Bone marrow (tissue), 2 donors: Measurements from ENCODE around the gene SORL1.
"Not testable (repeated sequence)": the region's sequence is repeated elsewhere in the genome, so short reads cannot be mapped to it uniquely, and the experiment has no call there.

ENCODE experiments used
- DNase-seq, 2 donors: peaks; one replicate each; lab custom pipeline; 2025; lab: John Stamatoyannopoulos, UW

SORL1 gene, protein sequence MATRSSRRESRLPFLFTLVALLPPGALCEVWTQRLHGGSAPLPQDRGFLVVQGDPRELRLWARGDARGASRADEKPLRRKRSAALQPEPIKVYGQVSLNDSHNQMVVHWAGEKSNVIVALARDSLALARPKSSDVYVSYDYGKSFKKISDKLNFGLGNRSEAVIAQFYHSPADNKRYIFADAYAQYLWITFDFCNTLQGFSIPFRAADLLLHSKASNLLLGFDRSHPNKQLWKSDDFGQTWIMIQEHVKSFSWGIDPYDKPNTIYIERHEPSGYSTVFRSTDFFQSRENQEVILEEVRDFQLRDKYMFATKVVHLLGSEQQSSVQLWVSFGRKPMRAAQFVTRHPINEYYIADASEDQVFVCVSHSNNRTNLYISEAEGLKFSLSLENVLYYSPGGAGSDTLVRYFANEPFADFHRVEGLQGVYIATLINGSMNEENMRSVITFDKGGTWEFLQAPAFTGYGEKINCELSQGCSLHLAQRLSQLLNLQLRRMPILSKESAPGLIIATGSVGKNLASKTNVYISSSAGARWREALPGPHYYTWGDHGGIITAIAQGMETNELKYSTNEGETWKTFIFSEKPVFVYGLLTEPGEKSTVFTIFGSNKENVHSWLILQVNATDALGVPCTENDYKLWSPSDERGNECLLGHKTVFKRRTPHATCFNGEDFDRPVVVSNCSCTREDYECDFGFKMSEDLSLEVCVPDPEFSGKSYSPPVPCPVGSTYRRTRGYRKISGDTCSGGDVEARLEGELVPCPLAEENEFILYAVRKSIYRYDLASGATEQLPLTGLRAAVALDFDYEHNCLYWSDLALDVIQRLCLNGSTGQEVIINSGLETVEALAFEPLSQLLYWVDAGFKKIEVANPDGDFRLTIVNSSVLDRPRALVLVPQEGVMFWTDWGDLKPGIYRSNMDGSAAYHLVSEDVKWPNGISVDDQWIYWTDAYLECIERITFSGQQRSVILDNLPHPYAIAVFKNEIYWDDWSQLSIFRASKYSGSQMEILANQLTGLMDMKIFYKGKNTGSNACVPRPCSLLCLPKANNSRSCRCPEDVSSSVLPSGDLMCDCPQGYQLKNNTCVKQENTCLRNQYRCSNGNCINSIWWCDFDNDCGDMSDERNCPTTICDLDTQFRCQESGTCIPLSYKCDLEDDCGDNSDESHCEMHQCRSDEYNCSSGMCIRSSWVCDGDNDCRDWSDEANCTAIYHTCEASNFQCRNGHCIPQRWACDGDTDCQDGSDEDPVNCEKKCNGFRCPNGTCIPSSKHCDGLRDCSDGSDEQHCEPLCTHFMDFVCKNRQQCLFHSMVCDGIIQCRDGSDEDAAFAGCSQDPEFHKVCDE (N-terminal part only)

DNA sequence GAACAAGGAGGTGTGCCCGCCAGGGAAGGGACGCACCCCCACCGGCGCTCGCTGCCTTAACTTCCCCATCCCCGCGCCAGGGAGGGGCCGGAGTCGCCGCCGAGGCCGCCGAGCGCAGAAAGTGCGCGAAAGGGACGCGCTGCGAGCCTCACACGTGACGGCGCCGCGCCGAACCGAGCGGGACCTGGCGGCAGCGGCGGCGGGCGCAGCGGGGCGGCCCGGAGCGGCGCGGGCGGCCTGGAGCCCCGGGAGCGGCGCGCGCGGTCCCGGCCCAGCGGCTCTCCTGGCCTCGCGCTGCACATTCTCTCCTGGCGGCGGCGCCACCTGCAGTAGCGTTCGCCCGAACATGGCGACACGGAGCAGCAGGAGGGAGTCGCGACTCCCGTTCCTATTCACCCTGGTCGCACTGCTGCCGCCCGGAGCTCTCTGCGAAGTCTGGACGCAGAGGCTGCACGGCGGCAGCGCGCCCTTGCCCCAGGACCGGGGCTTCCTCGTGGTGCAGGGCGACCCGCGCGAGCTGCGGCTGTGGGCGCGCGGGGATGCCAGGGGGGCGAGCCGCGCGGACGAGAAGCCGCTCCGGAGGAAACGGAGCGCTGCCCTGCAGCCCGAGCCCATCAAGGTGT is at the start of gene SORL1:
Gene SORL1, plus strand, starts transcription at position 329 of the 623 bp plus-strand sequence. Its CDS starts 18 bp downstream, at position 347.
- DNase-seq = peak; percentile 24 to 53

DNA sequence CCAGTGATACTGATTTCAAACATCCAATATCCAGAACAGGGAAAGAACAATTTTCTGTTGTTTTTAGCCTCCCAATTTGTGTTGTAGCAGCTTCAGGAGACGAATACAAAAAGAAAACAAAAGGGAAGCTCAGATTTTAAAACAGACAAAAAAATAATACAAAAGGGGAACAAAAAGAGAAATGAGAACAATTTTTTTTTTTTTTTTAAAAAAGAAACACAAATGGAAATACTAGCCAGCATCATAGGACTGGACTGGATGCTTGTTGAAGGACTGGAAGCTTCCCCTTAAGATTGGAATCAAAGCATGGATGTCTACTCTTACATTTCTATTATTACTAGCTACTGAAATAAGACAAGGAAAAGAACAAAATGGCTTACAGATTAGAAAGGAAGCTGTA is 46.5 kb upstream of the SORL1 start:
- DNase-seq = peak in 1 of 2 donors; percentile 52

DNA sequence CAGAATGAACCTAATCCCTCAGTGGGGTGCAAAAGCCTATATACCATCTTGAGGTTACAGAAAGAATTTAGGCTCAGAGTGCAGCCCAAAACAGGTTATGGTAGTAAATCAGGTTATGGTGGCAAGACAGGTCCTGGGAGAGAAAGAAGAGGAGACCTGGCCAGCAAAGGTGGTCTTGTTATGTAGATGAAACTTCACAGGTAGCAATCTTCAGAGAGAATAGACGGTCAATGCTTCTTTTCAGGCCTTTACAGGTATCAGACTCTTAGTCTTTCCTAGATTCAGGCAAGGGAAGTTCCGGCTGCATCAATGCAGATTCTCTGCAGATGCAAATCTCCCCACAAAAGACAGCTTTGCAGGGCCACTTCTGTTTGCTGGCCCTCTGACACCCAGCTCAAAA is 45.8 kb upstream of the SORL1 start:
- DNase-seq = no peak

GRCh38 chr11:121408830-121409229 is 43.3 kb upstream of the SORL1 start:
- no peak for DNase-seq

GRCh38 chr11:121410041-121410440 is 42.1 kb upstream of the SORL1 start:
- DNase-seq = not testable (repeated sequence)

DNA sequence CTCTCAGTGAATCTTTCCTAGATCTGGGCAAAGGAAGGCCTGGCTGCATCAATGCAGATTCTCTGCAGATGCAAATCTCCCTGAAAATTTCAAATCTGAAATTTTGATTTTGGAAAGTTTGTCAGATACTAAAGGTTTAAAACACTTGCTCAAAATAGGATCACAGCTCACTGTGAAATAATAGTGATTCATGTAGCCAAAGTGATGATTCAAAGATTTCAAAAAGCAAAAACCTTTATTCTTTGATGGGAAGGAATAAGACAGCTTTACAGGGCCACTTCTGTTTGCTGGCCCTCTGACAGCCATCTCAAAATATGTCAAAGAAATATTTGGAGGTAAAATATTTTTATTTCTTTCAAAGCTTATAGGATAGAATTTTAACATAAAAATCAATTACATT is 40.8 kb upstream of the SORL1 start:
- DNase-seq = not testable (repeated sequence)

GRCh38 chr11:121412000-121412587 is 40.0 kb upstream of the SORL1 start:
- no peak for DNase-seq

DNA sequence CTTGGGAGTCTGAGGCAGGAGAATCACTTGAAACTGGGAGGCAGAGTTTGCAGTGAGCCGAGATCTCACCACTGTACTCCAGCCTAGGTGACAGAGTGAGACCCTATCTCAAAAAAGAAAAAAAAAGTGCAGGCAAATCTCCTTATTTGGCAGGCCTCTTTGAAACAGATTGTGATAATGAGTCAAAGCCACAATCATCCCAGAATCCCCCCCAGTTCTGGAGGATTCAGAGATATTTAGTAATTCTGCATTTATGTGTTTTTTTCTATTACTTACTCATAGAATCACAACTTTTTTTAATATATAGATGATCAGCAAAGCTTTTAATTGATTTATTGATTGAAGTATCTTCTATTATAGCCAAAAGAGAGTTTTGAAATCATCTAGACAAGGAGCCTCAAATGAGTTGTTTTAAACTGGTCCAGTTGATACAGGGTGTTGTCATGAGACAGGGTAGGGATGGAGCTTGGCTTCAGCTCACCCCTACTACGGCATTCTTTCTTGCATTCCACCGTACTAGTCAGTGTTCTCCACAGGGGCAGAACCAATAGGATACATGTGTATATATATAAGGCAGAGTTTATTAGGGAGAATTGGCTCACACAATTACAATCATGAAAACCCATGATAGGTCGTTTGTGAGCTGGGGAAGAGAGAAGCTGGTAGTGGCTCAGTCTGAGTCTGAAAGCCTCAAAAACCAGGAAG is 39.3 kb upstream of the SORL1 start:
- no peak for DNase-seq

- DNase-seq = no peak
These were observed 37.8 kb upstream of the SORL1 start for GRCh38 chr11:121414141-121414913.

DNA sequence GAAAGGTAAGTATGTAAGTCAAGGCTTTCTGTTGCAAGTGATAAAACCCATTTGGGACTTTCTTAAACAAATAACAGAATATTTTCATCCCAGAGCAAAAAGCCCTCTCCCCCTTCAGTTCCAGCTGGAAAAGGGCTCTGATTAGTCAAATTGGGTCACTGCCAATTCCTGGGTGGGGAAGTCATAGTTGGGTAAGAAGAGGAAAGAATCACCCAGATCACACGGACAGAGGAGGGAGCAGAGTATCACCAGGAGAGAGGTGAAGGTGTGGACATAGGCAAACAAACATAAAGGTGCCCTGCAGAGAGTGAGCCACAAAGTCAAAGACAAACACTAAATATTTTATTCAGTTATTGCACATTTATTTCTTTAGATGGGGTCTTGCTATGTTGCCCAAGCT is 36.3 kb upstream of the SORL1 start:
- DNase-seq = no peak

DNA sequence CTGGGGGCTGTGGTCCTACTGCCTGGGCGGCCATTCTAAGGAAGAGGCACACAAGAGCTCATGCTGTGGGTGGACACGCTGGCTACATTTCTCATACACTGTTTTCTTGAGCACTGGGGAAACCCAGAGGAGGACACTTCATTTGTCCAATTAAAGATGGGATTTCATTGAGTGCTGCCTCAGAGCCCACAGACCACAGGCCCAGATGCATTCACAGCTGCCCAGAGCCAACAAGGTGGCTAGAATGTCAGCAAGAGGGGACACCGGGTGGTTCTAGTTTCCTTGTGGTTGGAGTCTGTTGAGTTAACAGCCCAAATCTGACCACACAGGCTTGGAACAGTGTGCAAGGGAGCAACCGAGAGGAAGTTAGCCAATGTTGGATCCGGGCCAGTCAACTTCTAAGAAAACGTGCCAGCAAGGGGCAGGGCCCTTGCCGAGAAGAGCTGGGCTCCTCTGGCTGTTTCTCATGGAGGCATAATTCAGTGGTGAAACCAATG is 35.0 kb upstream of the SORL1 start:
- DNase-seq = peak; percentile 62 to 97

DNA sequence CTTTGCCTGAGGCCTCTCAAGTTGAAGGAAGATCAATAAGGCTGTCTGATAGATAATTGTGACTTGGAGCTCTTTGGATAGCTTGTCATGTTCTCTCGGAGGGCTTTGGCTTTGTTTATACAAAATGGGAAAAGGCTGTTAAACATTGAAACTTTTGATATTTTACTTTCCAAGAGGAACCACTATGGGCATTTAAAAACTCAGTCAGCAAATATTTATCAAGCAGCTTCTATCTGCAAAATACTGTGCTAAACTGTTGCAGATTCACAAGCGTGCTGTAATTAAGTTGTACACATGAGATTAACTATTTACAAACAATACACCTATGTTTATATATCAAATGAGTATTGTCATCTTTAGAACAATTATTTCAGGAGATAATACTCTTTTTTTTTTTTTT is 34.5 kb upstream of the SORL1 start:
- no peak for DNase-seq

DNA sequence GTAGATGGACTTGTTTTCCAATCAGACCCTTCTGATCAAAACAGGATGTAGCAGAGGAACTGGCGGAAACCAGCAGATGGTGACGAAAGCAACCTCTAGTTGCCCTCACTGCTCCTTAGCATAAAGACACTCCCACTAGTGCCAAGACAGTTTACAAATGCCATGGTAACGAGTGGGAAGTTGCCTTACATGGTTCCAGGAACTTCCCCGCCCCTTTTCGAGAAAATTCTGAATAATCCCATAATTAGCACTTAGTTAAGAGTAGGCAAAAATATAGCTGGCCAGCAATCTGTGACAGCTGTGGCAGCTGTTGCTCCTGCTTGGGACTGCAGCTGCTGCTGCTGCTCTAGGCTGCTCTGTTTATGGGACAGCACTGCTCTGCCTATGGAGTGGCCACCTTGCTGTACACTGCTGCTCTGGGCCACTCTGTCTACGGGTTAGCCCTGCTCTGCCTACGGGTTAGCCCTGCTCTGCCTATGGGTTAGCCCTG is 33.4 kb upstream of the SORL1 start:
- DNase-seq = peak; percentile 16 to 66

- no peak for DNase-seq
These were observed 32.3 kb upstream of the SORL1 start for GRCh38 chr11:121419836-121420235.

DNA sequence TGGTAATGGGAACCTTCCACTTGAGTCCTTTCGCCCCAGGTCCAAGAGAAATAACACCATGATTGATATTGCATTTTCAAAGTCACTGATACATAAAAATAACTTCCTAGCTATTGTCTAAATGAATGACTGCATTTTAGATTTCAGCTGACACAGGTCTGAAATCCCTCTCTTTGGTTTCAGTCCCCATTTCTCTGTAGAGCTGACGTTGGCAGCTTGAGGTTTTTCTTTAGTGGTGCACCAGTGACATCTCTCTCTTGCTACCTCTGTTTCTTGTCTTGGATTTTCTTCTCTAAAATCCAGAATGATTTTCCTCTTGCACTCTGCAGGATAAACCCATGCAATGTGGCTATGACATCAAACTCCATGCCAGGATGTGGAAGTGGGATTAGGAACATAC is 31.7 kb upstream of the SORL1 start:
- no peak for DNase-seq

GRCh38 chr11:121421149-121421901 is 30.8 kb upstream of the SORL1 start:
- no peak for DNase-seq

- peak in 1 of 2 donors; percentile 49 for DNase-seq
These were observed 29.4 kb upstream of the SORL1 start for GRCh38 chr11:121422675-121423074.

DNA sequence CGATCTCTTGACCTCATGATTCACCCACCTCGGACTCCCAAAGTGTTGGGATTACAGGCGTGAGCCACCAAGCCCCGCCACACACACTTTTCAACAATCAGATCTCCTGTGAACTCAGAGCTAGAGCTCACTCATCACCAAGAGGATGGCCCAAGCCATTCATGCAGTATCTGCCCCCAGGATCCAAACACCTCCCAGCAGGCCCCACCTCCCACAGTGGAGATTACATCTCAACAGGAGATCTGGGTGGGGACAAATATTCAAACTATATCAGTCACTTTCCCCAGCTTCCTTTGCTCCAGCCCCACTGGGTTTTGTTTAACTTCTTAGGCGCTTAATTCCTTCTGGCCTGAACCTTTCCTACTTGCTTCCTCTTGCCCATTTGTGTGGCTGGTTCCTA is 26.3 kb upstream of the SORL1 start:
- no peak for DNase-seq
